Measurements from ENCODE around the gene SLC7A10.

- no peak for TF ChIP-seq CTCF (IDR thresholded peaks at IDR 0.05; ENCODE audit: poor library complexity, severe bottlenecking)
- TF ChIP-seq EZH2 (IDR thresholded peaks at IDR 0.05; ENCODE audit: borderline replicate concordance, insufficient read depth, low read length, poor library complexity, severe bottlenecking) = no peak
- no peak for TF ChIP-seq EP300 (conservative IDR thresholded peaks at IDR 0.05; ENCODE audit: poor library complexity, severe bottlenecking)
- TF ChIP-seq REST (IDR thresholded peaks at IDR 0.05; ENCODE audit: borderline replicate concordance) = no peak
- no peak for TF ChIP-seq RAD21 (conservative IDR thresholded peaks at IDR 0.05)
- no peak for TF ChIP-seq POLR2AphosphoS5 (IDR thresholded peaks at IDR 0.05)
- TF ChIP-seq TAF1 (IDR thresholded peaks at IDR 0.05; ENCODE audit: low read depth) = no peak
- no peak for TF ChIP-seq MXI1 (conservative IDR thresholded peaks at IDR 0.05; ENCODE audit: poor library complexity, severe bottlenecking)
Observed at GRCh38 chr19:33201886-33202545, 23.6 kb downstream of the SLC7A10 start.

All from neural cell (in vitro differentiated cells).